DND-41 (cell line): ENCODE results near the gene IPO7.

Experiments used
- CTCF ChIP-seq: IDR thresholded peaks from 2 replicates; pipeline ENCODE4 v1.5.1; 2012; ENCODE audit warnings: borderline replicate concordance, low read length, moderate library complexity, mild to moderate bottlenecking; ENCODE audit not compliant: poor library complexity, severe bottlenecking; ENCODE audit errors: extremely low read depth
- EZH2 ChIP-seq: IDR thresholded peaks from 3 replicates; pipeline ENCODE4 v1.6.1; 2012; ENCODE audit warnings: borderline replicate concordance, low read depth, mild to moderate bottlenecking, moderate library complexity, low read length, inconsistent platforms; ENCODE audit not compliant: severe bottlenecking

GRCh38 chr11:9438611-9439010 is 54.2 kb downstream of the IPO7 start:
- TF ChIP-seq CTCF (no peak), EZH2 (no peak)
